ENCODE results near the gene GKN2. TPM values are rescaled to one million over a fixed set of nuclear protein-coding genes. Genes with fewer than 3 reads are reported as not detected.

Gene GKN2
- polyA plus RNA-seq, 12 donors = not detected

Other genes with a start within 250 kb of the GKN2 start
- gene ARHGAP25, start 218.1 kb downstream of the GKN2 start, polyA plus RNA-seq (ENCODE audit: insufficient read length in 12 of 12) = 1 to 10 TPM in 10 of 12 donors, not detected in 2; 2.6 to 8.3 (median 3.8) TPM
- gene BMP10, start 81.5 kb downstream of the GKN2 start, polyA plus RNA-seq (ENCODE audit: insufficient read length in 12 of 12) = not detected
- gene GKN1, start 21.7 kb upstream of the GKN2 start, polyA plus RNA-seq (ENCODE audit: insufficient read length in 12 of 12) = under 1 TPM in 3 of 12 donors, not detected in 9; 0.21 to 0.23 (median 0.21) TPM
- gene ANTXR1, start 60.3 kb upstream of the GKN2 start, polyA plus RNA-seq (ENCODE audit: insufficient read length in 12 of 12) = 100 to 1,000 TPM; 106 to 545 (median 160) TPM